Smooth muscle cell (in vitro differentiated cells): Measurements from ENCODE around the gene HP. TPM values are rescaled to one million over a fixed set of nuclear protein-coding genes. Genes with fewer than 3 reads are reported as not detected.

Experiments used
- DNase-seq: peaks from one replicate; lab custom pipeline; 2025; ENCODE audit not compliant: unreplicated experiment; lab: John Stamatoyannopoulos, UW
- H2AFZ ChIP-seq: fragments of 200-600 bp; sonication (generic); 2 replicates; pipeline ENCODE4 v1.6.0; 2016; ENCODE audit warnings: antibody characterized with exemption, low read depth, mild to moderate bottlenecking
- H3F3A ChIP-seq: fragments of 200-600 bp; sonication (generic); 2 replicates; pipeline ENCODE4 v1.6.0; 2017; ENCODE audit warnings: antibody characterized with exemption, low read depth
- H3K27ac ChIP-seq: fragments of 200-600 bp; sonication (generic); 2 replicates; pipeline ENCODE4 v1.5.1; 2016; ENCODE audit warnings: low read depth, mild to moderate bottlenecking
- H3K27me3 ChIP-seq: fragments of 200-600 bp; sonication (generic); 2 replicates; pipeline ENCODE4 v1.6.1; 2016; ENCODE audit warnings: low read depth, mild to moderate bottlenecking
- H3K36me3 ChIP-seq: fragments of 200-600 bp; sonication (generic); 2 replicates; pipeline ENCODE4 v1.5.1; 2016; ENCODE audit warnings: low read depth
- H3K4me1 ChIP-seq: fragments of 200-600 bp; sonication (generic); 2 replicates; pipeline ENCODE4 v1.5.1; 2016; ENCODE audit warnings: low read depth
- H3K4me2 ChIP-seq: fragments of 200-600 bp; sonication (generic); 2 replicates; pipeline ENCODE4 v1.6.0; 2016; ENCODE audit warnings: mild to moderate bottlenecking
- H3K4me3 ChIP-seq: fragments of 200-600 bp; sonication (generic); 2 replicates; pipeline ENCODE4 v1.5.1; 2016; ENCODE audit warnings: mild to moderate bottlenecking
- H3K79me2 ChIP-seq: fragments of 200-600 bp; sonication (generic); 2 replicates; pipeline ENCODE4 v1.6.0; 2016; ENCODE audit warnings: low read depth, mild to moderate bottlenecking
- H3K9ac ChIP-seq: fragments of 200-600 bp; sonication (generic); 2 replicates; pipeline ENCODE4 v1.6.0; 2016; ENCODE audit warnings: low read depth
- H3K9me3 ChIP-seq: fragments of 200-600 bp; sonication (generic); replicated peaks from 2 replicates; pipeline ENCODE4 v1.5.1; 2016; ENCODE audit warnings: low read depth
- H4K20me1 ChIP-seq: fragments of 200-600 bp; sonication (generic); 2 replicates; pipeline ENCODE4 v1.6.0; 2016; ENCODE audit warnings: low read depth
- CTCF ChIP-seq: fragments of 200-600 bp; sonication (generic); IDR thresholded peaks from 2 replicates; pipeline ENCODE4 v1.5.1; 2017; ENCODE audit warnings: borderline replicate concordance, mild to moderate bottlenecking, antibody characterized with exemption; ENCODE audit not compliant: insufficient read depth, poor library complexity, severe bottlenecking
- WGBS: methylation state at CpG from one replicate; pipeline ENCODE4 v1.1.7; 2016; ENCODE audit warnings: low lambda C conversion rate; 5-methylcytosine and 5-hydroxymethylcytosine counted together
- polyA plus RNA-seq: library from polyadenylated mRNA; unstranded; fragments of >200 nt; fragmentation: Nextera tagmentation; extraction: Ambion mirVana; gene quantifications from 2 replicates; pipeline ENCODE4 v1.2.1, GENCODE V29; 2016
- total RNA-seq: library from RNA; depleted of rRNA; stranded (reverse); fragments of >200 nt; gene quantifications from 2 replicates; pipeline ENCODE4 v1.2.3, GENCODE V29; 2014

HP gene
- total and polyA plus RNA-seq, 2 experiments from 2014 or later = 0.33 TPM; not detected in 1

DNA sequence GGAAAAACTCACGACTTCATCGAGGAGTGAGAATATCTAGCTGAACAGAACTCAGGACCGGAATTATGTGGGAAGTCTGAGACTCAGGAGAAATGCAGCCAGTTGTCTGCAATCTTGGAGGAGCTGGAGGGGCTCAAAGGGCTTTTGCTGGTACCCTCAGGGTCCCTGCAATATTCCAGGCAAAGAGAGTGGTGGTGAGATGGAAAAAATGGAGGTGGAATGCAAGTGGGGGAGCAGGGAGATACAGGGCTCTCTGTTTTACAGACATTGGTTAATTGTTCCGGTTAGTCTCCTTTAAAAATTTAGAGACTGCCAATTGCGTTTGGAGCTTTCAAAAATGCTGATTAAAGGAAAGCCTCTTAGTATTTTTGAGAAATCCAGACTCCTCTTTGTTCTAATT lies 18.2 kb upstream of the HP start:
- no peak overlapping the region for H3K27ac ChIP-seq
- H4K20me1 ChIP-seq = no peaks in the 10 kb centered on the region
- no peaks in the 10 kb centered on the region for H3K27me3 ChIP-seq
- H3F3A ChIP-seq = no peaks in the 10 kb centered on the region
- WGBS = 86% methylated on average over 5 of the region's 5 CpGs
- H3K9me3 ChIP-seq = no peaks in the 10 kb centered on the region
- no peak overlapping the region for H3K9ac ChIP-seq
- no peaks in the 10 kb centered on the region for H3K79me2 ChIP-seq
- H2AFZ ChIP-seq = no peak overlapping the region
- no peak overlapping the region for H3K4me3 ChIP-seq
- no peak for DNase-seq
- H3K4me1 ChIP-seq = no peaks in the 10 kb centered on the region
- TF ChIP-seq CTCF = no peak
- H3K36me3 ChIP-seq = no peaks in the 10 kb centered on the region
- no peak overlapping the region for H3K4me2 ChIP-seq

DNA sequence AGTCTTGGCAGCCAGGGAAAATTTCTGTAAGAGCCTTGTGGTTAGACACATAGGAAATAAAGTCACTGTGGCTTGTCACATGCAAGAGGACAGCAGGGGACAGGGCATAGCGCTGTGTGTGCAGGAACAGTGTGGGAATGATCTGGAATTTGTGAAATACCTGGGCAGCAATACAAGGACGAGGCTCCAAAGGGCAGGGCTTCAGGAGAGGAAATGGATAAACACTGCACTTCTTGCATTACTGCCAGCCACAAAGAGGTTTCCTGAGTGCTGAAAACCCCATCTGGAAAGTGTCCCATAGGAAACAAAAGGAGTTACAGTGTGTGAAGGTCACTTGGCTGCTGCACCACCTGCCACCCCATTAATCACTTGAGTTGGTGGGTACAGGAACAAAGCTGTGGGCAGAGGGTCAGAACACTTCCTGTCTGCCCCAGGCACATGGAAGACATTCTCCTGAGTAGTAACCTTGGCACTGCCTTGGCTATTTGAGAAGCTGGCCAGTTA lies 12.1 kb upstream of the HP start:
- Histone ChIP-seq H3K4me3 (no peak overlapping the region), H4K20me1 (no peaks in the 10 kb centered on the region), H3K9ac (no peak overlapping the region), H3K27ac (no peak overlapping the region), H3K4me2 (no peak overlapping the region), H3K79me2 (no peaks in the 10 kb centered on the region), H3K27me3 (no peaks in the 10 kb centered on the region), H3K4me1 (no peaks in the 10 kb centered on the region), H3F3A (no peaks in the 10 kb centered on the region), H3K9me3 (no peaks in the 10 kb centered on the region), H3K36me3 (no peaks in the 10 kb centered on the region), H2AFZ (no peak overlapping the region)
- no peak for DNase-seq
- 89% methylated on average over 2 of the region's 2 CpGs for WGBS
- no peak for TF ChIP-seq CTCF

DNA sequence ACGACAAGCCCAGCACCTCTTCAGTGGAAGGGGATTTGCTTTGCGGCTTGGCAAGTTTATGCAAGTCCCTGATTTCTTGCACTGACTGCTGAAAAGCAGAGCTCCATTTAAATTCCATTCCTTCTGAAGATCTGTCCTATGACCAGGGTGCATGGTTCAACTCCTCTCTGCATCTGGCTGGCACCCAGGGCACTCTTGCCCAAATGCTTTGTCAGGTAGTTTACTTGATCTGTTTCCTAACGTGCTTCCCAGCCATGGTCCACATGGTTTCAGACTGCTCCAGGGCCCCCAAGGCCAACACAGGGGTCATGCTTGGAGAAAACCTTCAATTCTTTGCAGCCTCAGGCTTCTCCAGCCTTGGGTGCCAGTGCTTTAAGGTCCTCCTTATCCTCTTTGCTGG lies 11.2 kb upstream of the HP start:
- no peak overlapping the region for H3K9ac ChIP-seq
- H3K36me3 ChIP-seq = no peaks in the 10 kb centered on the region
- no peak for DNase-seq
- H3K9me3 ChIP-seq = no peaks in the 10 kb centered on the region
- no peaks in the 10 kb centered on the region for H4K20me1 ChIP-seq
- no peaks in the 10 kb centered on the region for H3F3A ChIP-seq
- TF ChIP-seq CTCF = no peak
- no peak overlapping the region for H3K4me2 ChIP-seq
- no peaks in the 10 kb centered on the region for H3K79me2 ChIP-seq
- no peaks in the 10 kb centered on the region for H3K27me3 ChIP-seq
- H3K4me1 ChIP-seq = no peaks in the 10 kb centered on the region
- 58% methylated on average over 3 of the region's 3 CpGs for WGBS
- no peak overlapping the region for H3K27ac ChIP-seq
- no peak overlapping the region for H2AFZ ChIP-seq
- no peak overlapping the region for H3K4me3 ChIP-seq

DNA sequence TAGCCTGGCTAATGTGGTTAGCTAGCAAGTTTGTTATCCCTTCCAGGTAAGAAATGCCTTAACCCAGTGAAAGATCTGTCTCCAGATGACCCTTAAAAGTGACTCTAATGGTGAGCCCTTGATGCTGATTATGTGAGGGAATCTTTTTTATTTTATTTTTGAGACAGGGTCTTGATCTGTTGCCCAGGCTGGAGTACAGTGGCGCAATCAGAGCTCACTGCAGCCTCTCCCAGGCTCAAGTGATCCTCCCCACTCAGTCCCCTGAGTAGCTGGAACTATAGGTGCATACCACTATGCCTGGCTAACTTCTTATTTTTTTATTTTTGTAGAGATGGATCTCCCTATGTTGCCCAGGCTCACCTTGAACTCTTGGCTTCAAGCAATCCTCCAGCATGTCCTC lies 10.8 kb upstream of the HP start:
- Histone ChIP-seq H4K20me1 (no peaks in the 10 kb centered on the region), H3K27me3 (no peaks in the 10 kb centered on the region), H3F3A (no peaks in the 10 kb centered on the region), H3K4me2 (no peak overlapping the region), H3K9ac (no peak overlapping the region), H3K36me3 (no peaks in the 10 kb centered on the region), H3K4me1 (no peaks in the 10 kb centered on the region), H3K4me3 (no peak overlapping the region), H3K27ac (no peak overlapping the region), H2AFZ (no peak overlapping the region), H3K9me3 (no peaks in the 10 kb centered on the region), H3K79me2 (no peaks in the 10 kb centered on the region)
- no peak for TF ChIP-seq CTCF
- whole genome bisulfite sequencing = 94% methylated on average over 1 of the region's 1 CpG
- no peak for DNase-seq
